ENCODE results near the gene EFNA5.

The EFNA5 gene

DNA sequence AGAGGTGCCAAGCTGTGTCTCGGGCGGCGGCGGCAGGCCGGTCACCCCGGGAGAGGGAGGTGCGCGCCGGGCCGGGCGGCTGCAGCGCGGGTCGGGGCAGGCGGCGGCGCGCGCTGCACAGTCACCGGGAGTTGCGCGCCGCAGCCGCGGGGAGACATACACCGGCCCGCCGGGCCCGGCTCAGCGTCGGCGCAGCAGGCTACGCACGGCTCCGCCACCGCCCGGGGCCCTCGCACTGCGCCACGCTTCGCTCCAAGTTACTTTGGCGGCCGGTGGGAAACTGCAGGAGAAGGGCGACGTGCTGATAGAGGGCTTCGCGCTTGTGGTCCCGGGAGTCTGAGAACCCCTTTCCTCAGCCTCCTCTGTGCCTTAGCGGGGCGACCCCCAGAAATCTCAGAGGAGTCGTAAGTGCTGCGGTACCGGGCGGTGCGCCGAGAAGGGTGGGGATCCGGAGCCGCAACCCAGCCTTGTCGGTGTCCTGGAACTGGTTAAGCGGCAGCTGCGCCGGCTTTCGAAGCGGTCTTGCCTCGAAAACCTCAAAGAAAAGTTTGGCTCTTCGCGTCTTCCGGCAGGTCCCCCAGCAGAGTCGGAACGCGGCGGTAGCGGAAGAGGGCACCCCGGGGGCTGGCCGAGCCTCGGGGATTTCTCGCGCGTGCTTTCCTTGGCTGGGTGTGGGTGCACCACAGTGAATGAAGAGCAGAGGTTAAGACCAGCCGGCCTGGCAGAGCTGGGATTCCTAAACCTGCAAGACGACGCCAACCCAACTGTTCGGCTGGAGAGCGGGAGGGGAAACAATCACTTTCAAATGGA is at the start of gene EFNA5:
EFNA5 (minus strand) TSS at position 6 of the 810 bp plus-strand sequence.
- DNase-seq (ENCODE audit: low read depth in 2 of 2): no peak

DNA sequence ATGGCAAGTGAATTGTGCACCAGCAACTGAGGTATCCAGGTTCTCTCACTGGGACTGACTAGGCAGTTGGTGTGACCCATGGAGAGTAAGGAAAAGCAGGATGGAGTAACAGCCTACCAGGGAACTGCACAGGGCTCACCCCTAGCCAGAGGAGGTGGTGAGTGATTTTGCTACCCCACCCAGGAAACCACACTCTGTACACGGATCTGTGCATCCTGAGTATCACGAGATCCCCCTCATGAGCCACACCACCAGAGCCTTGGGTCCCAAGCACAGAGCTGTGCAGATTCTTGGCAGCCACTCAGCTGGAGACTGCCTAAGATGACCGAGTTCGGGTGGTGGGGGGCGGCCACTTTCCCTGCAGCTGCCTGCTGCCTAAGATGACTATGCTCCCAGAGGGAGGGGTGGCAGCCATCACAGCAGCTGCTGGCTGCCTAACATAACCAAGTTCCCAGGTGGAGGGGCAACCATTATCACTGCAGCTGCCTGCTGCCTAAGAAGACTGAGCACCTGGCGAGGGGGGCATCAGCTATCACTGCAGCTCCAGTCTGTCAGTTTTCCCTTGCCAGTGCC is 48.4 kb upstream of the EFNA5 start:
- no peak for DNase-seq (ENCODE audit: low read depth in 2 of 2)

- no peak for DNase-seq (ENCODE audit: low read depth in 2 of 2)
Observed at GRCh38 chr5:107717816-107718215, 47.1 kb upstream of the EFNA5 start.

GRCh38 chr5:107713228-107713627 is 42.5 kb upstream of the EFNA5 start:
- no peak for DNase-seq (ENCODE audit: low read depth in 2 of 2)

DNA sequence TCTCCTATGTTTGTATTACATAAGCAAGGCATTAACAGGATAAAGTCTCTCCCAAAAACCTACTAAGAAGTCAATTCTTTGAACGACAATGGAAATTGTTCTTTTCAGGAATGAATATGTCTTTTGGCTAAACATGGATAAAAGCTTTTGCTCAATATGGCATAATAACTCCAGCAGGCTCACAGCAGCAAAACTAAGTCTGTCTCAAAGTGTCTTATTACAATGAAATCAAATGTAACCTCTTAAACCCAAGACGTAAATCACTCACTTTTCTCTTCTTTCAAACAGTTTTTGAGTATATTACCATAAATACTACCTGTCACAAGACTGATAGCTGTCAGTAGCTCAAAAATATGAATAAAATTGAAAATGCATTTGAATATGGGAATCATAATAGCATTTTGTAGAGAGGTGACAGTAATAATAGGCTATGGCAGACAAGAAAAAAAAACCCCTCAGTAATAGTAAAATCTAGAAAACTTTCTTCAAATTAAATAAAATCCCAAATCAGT is 41.7 kb upstream of the EFNA5 start:
- DNase-seq (ENCODE audit: low read depth in 2 of 2): no peak

DNA sequence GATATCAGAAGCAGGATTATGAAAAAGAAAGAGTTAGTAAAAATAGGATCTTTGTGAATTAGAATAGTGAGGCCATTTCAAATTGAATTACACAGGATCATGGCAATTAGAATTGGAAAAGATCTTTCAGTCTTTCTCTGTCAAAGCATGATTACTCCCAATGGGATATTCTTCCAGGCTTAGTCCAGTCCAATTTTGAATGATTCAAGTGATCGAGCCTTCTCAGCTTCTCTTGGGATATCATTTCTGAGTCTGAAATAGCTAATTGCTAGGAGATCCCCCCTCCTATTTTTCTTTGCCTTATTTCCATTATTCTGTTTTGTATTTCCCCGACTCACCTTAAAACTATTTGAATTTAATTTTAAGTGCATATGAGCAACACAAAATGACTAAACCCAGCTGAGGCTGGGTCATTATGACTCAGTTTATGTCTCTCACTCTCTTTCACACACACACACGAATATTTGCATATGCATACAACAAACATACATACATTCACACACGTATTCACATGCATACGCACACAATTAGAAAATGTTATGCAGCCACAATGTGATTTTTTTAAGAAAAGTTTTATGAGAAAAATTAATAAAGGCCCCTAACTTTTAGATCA is 34.8 kb upstream of the EFNA5 start:
- no peak for DNase-seq (ENCODE audit: low read depth in 2 of 2)

- DNase-seq (ENCODE audit: low read depth in 2 of 2): no peak
Observed at GRCh38 chr5:107704681-107705401, 34.1 kb upstream of the EFNA5 start.

GRCh38 chr5:107700481-107700880 is 29.7 kb upstream of the EFNA5 start:
- DNase-seq (ENCODE audit: low read depth in 2 of 2): no peak

DNA sequence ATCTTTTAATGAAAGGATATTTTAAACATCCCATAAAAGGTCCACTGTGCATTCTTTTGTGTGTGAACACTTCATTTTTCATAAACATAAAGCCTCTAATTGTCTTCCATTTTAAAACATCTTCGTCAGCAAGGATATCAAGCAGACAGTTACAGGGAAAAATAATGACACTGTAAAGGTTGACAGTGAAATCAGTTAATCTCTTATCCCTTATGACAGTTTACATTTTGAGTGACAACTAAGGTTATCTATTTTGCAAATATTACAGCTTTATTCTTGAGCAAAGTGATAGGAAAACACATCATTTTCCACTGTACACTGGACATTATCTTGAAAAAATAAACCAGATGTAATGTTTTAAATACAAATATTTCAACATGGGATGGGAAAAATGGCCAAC is 28.7 kb upstream of the EFNA5 start:
- DNase-seq (ENCODE audit: low read depth in 2 of 2): no peak

- no peak for DNase-seq (ENCODE audit: low read depth in 2 of 2)
Observed at GRCh38 chr5:107698286-107698685, 27.5 kb upstream of the EFNA5 start.

DNA sequence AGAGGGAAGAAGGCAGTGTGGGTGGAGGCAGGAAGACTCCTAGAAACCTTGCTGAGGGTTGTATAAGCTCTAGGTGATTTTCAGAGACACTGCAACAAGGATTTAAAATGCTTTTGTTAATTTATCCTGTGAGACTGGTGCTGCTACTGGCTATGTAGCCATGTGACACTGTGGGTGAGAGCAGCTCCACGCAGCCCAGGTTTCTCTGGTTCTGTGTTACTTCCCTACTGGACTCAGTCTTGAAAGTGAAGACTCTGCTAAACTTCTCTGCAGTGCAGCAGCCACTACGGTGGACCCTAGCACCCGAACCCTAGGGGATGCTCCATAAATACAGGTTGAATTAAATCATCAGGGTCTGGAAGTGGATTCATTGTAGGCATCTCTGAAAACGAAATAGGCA is 25.8 kb upstream of the EFNA5 start:
- no peak for DNase-seq (ENCODE audit: low read depth in 2 of 2)

GRCh38 chr5:107696080-107696479 is 25.3 kb upstream of the EFNA5 start:
- DNase-seq (ENCODE audit: low read depth in 2 of 2): no peak

DNA sequence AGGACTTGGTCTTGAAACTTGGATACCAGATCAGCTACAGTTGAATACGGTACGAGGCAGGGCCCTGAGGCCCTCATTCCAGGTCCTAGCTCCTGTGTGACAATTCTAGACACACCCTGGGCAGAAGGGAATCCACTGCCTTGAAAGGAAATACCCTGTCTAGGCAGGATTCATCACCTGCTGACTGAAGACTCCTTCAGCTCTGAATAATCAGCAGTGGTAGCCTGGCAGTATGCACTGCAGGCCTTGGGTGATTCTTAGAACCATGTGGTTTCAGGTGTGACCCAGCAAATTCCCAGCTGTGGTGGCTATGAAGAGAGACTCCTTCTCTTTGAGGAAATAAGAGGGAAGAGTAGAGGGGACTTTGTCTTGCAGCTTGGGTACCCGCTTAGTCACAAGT is 17.2 kb upstream of the EFNA5 start:
- no peak for DNase-seq (ENCODE audit: low read depth in 2 of 2)

DNA sequence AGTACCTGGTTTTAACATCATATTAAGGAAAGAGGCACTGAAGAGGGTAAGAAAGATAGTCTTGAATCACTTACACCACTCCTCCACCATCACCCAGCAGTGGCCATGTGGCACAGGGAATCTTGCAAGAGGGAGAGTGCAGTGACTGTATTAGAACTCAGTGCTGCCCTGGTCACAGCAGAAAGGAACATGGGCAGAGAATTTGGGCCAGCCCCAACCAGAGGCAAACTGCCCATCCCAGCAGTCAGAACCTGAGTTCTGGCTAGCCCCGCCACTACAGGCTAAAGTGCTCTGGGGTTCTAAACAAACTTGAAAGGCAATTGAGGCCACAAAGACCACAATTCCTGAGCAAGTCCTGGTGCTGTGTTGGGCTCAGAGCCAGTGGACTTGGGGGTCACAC is 16.7 kb upstream of the EFNA5 start:
- DNase-seq (ENCODE audit: low read depth in 2 of 2): no peak

- DNase-seq (ENCODE audit: low read depth in 2 of 2): no peak
Observed at GRCh38 chr5:107682533-107682932, 11.8 kb upstream of the EFNA5 start.

DNA sequence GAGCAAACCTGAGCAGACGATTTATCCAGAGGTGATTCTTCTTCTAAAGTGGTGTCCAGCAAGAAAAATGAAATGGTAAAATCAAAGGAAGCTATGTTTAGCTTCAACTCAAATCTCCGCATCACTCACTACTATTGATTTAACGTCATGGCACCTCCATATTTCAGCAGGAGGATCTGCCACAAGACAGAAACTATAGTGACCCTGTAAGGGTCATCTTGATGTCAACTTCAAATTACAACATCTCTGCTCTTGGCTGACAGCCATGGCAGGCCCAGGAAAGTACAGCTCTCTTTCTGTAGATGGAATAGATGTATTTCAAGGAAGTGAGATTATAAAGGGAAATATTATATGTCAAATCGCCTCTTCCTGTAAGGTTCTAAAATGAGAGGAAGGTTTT is 10.1 kb upstream of the EFNA5 start:
- no peak for DNase-seq (ENCODE audit: low read depth in 2 of 2)

GRCh38 chr5:107680099-107680498 is 9.4 kb upstream of the EFNA5 start:
- DNase-seq (ENCODE audit: low read depth in 2 of 2): no peak

- DNase-seq (ENCODE audit: low read depth in 2 of 2): no peak
Observed at GRCh38 chr5:107676702-107677101, 6.0 kb upstream of the EFNA5 start.

GRCh38 chr5:107675201-107675600 is 4.5 kb upstream of the EFNA5 start:
- DNase-seq (ENCODE audit: low read depth in 2 of 2): no peak

DNA sequence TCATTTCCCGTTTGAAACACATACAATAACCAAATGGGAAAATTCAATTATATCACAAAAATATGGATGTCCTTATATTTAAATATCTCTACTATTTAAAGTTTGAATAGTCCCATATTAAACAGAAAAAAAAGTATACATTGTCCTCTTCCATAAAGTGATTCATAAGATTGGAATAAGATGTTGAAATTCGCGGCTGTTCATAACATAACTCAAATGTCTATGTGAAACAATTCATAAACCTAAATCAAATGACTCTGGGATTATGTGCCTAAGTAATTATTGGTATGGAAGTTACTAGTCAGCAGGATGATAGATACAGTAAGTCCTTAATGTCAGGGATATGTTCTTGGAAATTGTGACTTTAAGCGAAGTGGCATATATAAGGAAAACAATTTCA is 3.9 kb upstream of the EFNA5 start:
- no peak for DNase-seq (ENCODE audit: low read depth in 2 of 2)

DNA sequence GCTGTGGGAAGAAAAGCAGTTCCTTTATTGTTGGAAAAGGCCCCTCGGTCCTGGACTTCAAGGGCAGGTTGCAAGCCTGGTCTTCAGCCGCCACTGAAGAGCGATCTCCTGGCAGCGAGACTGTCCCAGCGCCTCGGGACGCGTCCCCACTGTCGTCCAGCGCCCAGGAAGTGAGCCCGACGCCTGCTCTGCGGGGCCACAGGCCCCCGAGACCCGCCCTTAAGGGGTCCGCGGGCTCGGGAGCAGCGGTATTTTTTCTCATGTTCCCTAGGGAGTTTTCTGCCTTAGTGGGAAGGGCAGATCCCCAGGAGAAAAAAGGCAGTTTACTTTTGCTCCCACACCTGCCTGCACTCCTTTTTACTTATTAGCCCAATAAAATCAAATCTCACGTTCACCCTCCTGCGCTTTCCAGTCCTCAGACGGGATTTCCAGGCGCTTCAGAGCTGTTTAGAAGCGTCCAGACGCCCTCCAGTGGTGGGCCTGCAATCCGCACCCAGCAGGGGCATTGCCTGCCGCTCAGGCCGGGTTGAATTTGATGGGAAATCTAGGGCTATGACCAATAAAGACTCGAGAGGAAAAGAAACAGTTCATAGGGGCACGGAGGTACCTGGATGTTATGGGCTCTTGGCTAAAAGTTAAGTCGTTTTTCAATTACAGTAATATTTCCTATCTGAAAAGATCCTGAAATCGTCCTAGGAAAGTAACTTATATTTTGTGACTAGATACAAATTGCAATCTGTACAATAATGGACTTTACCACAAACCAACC is 2.8 kb upstream of the EFNA5 start:
- DNase-seq (ENCODE audit: low read depth in 2 of 2): peak; percentile 61 to 74

DNA sequence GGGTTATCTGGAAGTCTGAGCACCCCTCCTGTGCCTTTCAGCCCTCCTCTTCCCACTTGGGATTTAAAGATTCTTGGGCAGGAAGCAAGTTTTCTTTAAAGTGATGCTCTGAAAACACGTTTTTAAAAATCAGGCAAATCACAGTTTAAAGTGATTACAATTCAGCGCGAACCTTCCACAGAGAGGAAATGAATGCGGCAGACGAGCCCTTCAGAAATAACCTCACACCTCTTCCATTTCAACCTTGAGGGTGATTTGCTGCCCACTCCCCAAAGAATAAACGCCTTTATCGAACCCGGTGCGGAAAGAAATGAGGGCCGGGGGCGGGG is 2.3 kb upstream of the EFNA5 start:
- no peak for DNase-seq (ENCODE audit: low read depth in 2 of 2)

Data from stimulated activated CD4-positive, alpha-beta T cell treated with anti-CD3 and anti-CD28 coated beads, Interleukin-15, amount 100 ng/mL, for 48 hours (primary cell).